Right lobe of liver (tissue), 4 donors: ENCODE results near the gene MAP3K13.

Source experiments
- POLR2A ChIP-seq: fragments of 450-650 bp; IDR thresholded peaks from one replicate; pipeline ENCODE4 v1.6.1; 2017; ENCODE audit warnings: antibody characterized with exemption, mild to moderate bottlenecking
- TF ChIP-seq, protein P1 (sequence below), 4 donors: fragments of 200-600 bp in 3 of 4; fragments of 450-650 bp in 1 of 4; IDR thresholded peaks; one replicate each; pipeline versions ENCODE4 v1.5.1 to v1.8.0; 2016 to 2022; ENCODE audit warnings: antibody characterized with exemption in 4 of 4, mild to moderate bottlenecking in 2 of 4
- donor health status: DM: no; HTN: no; CAD: no.
- donor health status: DM: no; HTN: no; CAD: no.
- donor health status: DM: no; HTN: yes; CAD: no.

DNA sequence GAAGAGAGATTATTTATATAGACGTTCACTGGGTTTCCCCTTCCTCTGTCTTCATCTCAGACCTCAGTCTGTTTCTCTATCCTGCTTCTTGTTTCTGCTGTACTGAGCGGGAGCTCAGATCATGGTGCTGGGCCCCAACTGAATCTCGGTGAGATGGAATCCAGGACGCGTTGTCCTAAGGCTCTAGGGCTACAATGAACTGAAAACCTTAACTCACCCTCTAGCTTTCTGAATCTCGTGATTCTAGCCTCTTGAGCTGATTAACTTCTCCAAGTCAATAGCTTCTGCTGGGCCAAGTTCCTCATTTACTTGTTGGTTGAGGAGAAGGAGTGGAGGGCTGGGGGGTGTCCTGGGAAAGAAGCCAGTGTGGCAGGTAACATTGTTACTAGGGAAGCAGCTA, 32.7 kb upstream of the MAP3K13 start:
- TF ChIP-seq POLR2A = no peak
- TF ChIP-seq, protein P1, sequence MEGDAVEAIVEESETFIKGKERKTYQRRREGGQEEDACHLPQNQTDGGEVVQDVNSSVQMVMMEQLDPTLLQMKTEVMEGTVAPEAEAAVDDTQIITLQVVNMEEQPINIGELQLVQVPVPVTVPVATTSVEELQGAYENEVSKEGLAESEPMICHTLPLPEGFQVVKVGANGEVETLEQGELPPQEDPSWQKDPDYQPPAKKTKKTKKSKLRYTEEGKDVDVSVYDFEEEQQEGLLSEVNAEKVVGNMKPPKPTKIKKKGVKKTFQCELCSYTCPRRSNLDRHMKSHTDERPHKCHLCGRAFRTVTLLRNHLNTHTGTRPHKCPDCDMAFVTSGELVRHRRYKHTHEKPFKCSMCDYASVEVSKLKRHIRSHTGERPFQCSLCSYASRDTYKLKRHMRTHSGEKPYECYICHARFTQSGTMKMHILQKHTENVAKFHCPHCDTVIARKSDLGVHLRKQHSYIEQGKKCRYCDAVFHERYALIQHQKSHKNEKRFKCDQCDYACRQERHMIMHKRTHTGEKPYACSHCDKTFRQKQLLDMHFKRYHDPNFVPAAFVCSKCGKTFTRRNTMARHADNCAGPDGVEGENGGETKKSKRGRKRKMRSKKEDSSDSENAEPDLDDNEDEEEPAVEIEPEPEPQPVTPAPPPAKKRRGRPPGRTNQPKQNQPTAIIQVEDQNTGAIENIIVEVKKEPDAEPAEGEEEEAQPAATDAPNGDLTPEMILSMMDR (IDR thresholded peaks at IDR 0.05) = no peak
